Neural cell (in vitro differentiated cells): ENCODE measurements around the gene INPP5F. TPM values are rescaled to one million over a fixed set of nuclear protein-coding genes. Genes with fewer than 3 reads are reported as not detected.

ENCODE experiments used
- H2AFZ ChIP-seq: fragments of 200-600, 300-800 bp; sonication (generic), shearing (Covaris generic); 2 replicates; pipeline ENCODE4 v1.6.0; 2014; ENCODE audit warnings: low read depth, mild to moderate bottlenecking, antibody characterized with exemption, low read length, moderate library complexity
- H3F3A ChIP-seq: fragments of 200-600 bp; shearing (Covaris generic); 2 replicates; pipeline ENCODE4 v1.6.1; 2016; ENCODE audit warnings: mild to moderate bottlenecking, moderate library complexity, mixed read lengths, antibody characterized with exemption, low read length; ENCODE audit not compliant: insufficient read depth, poor library complexity, severe bottlenecking
- H3K27ac ChIP-seq: fragments of 200-600, 300-800 bp; sonication (generic), shearing (Covaris generic); 2 replicates; pipeline ENCODE4 v1.5.1; 2014; ENCODE audit warnings: mild to moderate bottlenecking, low read length, moderate library complexity
- H3K27me3 ChIP-seq: fragments of 300-800, 200-600 bp; sonication (generic), shearing (Covaris generic); 2 replicates; pipeline ENCODE4 v1.6.0; 2014; ENCODE audit warnings: mild to moderate bottlenecking, low read depth, low read length, moderate library complexity; ENCODE audit not compliant: insufficient read depth
- H3K36me3 ChIP-seq: fragments of 300-800, 200-600 bp; sonication (generic), shearing (Covaris generic); 2 replicates; pipeline ENCODE4 v1.5.1; 2014; ENCODE audit warnings: mild to moderate bottlenecking, antibody characterized with exemption, low read length, moderate library complexity; ENCODE audit not compliant: insufficient read depth
- H3K4me2 ChIP-seq: fragments of 300-800, 200-600 bp; sonication (generic), shearing (Covaris generic); 2 replicates; pipeline ENCODE4 v1.6.0; 2014; ENCODE audit warnings: mild to moderate bottlenecking, low read length
- H3K4me3 ChIP-seq: fragments of 300-800, 200-600 bp; sonication (generic), shearing (Covaris generic); 2 replicates; pipeline ENCODE4 v1.5.1; 2014; ENCODE audit warnings: mild to moderate bottlenecking, low read length, moderate library complexity
- H3K79me2 ChIP-seq: fragments of 200-600 bp; shearing (Covaris generic); replicated peaks from 2 replicates; pipeline ENCODE4 v1.6.0; 2014; ENCODE audit warnings: mild to moderate bottlenecking, low read length, moderate library complexity; ENCODE audit not compliant: insufficient read depth
- H3K9ac ChIP-seq: fragments of 300-800, 200-600 bp; sonication (generic), shearing (Covaris generic); 2 replicates; pipeline ENCODE4 v1.6.1; 2016; ENCODE audit warnings: mild to moderate bottlenecking, low read length, mixed read lengths
- H3K9me2 ChIP-seq: fragments of 200-600 bp; shearing (Covaris generic); 2 replicates; pipeline ENCODE4 v1.6.1; 2016; ENCODE audit warnings: mild to moderate bottlenecking, low read length, mixed read lengths; ENCODE audit not compliant: insufficient read depth
- H3K9me3 ChIP-seq: fragments of 200-600, 300-800 bp; sonication (generic), shearing (Covaris generic); 2 replicates; pipeline ENCODE4 v1.6.1; 2016; ENCODE audit warnings: mild to moderate bottlenecking, mixed run types, low read length, moderate library complexity, mixed read lengths
- H4K20me1 ChIP-seq: fragments of 200-600 bp; shearing (Covaris generic); 2 replicates; pipeline ENCODE4 v1.6.1; 2016; ENCODE audit warnings: mild to moderate bottlenecking, mixed run types; ENCODE audit not compliant: insufficient read depth
- CTCF ChIP-seq: fragments of 450-650 bp; IDR thresholded peaks from 2 replicates; pipeline ENCODE4 v1.5.1; 2014; ENCODE audit warnings: antibody characterized with exemption, mild to moderate bottlenecking, moderate library complexity; ENCODE audit not compliant: poor library complexity, severe bottlenecking
- EP300 ChIP-seq: fragments of 450-650 bp; conservative IDR thresholded peaks from 2 replicates; pipeline ENCODE4 v1.6.1; 2014; ENCODE audit warnings: antibody characterized with exemption, mild to moderate bottlenecking, moderate library complexity; ENCODE audit not compliant: poor library complexity, severe bottlenecking
- EZH2 ChIP-seq: fragments of 200-600, 300-800 bp; shearing (Covaris generic), sonication (generic); IDR thresholded peaks from 2 replicates; pipeline ENCODE4 v1.6.1; 2014; ENCODE audit warnings: antibody characterized with exemption, low read length, borderline replicate concordance, mild to moderate bottlenecking; ENCODE audit not compliant: insufficient read depth, poor library complexity, severe bottlenecking
- MXI1 ChIP-seq: fragments of 450-650 bp; conservative IDR thresholded peaks from 2 replicates; pipeline ENCODE4 v1.6.1; 2014; ENCODE audit warnings: antibody characterized with exemption, mild to moderate bottlenecking; ENCODE audit not compliant: poor library complexity, severe bottlenecking
- POLR2AphosphoS5 ChIP-seq: IDR thresholded peaks from 2 replicates; pipeline ENCODE4 v1.6.1; 2012
- RAD21 ChIP-seq: fragments of 450-650 bp; conservative IDR thresholded peaks from 2 replicates; pipeline ENCODE4 v1.6.1; 2014; ENCODE audit warnings: antibody characterized with exemption, mild to moderate bottlenecking, moderate library complexity
- REST ChIP-seq: IDR thresholded peaks from 2 replicates; pipeline ENCODE4 v1.6.1; 2012; ENCODE audit warnings: borderline replicate concordance
- SMC3 ChIP-seq: fragments of 450-650 bp; conservative IDR thresholded peaks from 2 replicates; pipeline ENCODE4 v1.6.1; 2014; ENCODE audit warnings: antibody characterized with exemption, mild to moderate bottlenecking, moderate library complexity; ENCODE audit not compliant: poor library complexity
- TAF1 ChIP-seq: IDR thresholded peaks from 2 replicates; pipeline ENCODE4 v1.6.1; 2012; ENCODE audit warnings: low read depth
- polyA plus RNA-seq: library from polyadenylated mRNA; depleted of rRNA; stranded (reverse); fragments of >200 nt; gene quantifications from 2 replicates; pipeline ENCODE4 v1.2.3, GENCODE V29; 2014

INPP5F gene
- polyA plus RNA-seq, 1 donor from 2014 or later: 114 TPM

GRCh38 chr10:119755446-119755845 lies 29.6 kb downstream of the INPP5F start:
- H4K20me1 ChIP-seq: no peaks in the 10 kb centered on the region
- no peak overlapping the region for H3K4me2 ChIP-seq
- no peak for TF ChIP-seq EP300
- no peak for TF ChIP-seq POLR2AphosphoS5
- TF ChIP-seq EZH2: no peak
- no peak for TF ChIP-seq SMC3
- no peak for TF ChIP-seq RAD21
- TF ChIP-seq CTCF: no peak
- no peak for TF ChIP-seq TAF1
- TF ChIP-seq MXI1: no peak
- TF ChIP-seq REST: no peak
- H3K9me3 ChIP-seq: no peaks in the 10 kb centered on the region
- H2AFZ ChIP-seq: no peak overlapping the region
- H3K36me3 ChIP-seq: no peaks in the 10 kb centered on the region
- no peak overlapping the region for H3K4me3 ChIP-seq
- H3K27me3 ChIP-seq: no peaks in the 10 kb centered on the region
- no peaks in the 10 kb centered on the region for H3K9me2 ChIP-seq
- H3K79me2 ChIP-seq: no peaks in the 10 kb centered on the region
- no peak overlapping the region for H3K9ac ChIP-seq
- H3F3A ChIP-seq: no peaks in the 10 kb centered on the region
- H3K27ac ChIP-seq: no peak overlapping the region

DNA sequence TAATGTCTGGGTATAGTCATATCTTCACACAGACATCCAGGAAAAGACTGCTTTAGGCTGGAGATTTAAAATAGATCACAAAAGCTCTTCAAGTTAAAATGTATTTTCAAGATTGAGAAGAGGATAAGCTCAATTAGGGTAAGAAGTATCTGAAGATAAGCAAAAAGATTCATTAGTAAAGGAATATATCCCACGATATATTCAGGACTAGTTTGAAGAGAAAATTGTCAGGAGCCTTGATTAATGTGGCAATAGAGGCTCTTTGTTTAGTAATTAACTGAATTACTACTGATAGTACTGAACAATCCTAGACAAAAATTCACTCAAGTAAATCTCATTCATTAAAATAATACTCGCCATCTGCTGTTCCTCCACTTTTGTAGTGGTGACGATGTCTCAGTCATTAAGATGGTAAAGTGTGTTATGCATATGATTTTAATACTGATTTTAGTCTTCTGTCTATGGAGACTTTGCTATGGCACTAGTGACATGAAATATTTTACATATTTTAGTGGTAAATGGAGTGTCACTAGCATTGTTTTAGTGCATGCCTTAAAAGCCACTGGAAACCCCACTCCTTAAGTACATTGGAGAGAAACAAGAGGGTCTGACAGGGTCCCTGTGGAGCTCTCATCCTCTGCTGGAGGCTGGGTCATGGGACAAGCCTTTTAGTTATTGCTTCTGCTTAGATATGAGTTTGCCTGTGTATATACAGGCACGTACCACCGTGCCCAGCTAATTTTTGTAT lies 32.8 kb downstream of the INPP5F start:
- no peaks in the 10 kb centered on the region for H3K9me2 ChIP-seq
- TF ChIP-seq EP300 (no peak), CTCF (no peak), EZH2 (no peak), TAF1 (no peak), MXI1 (no peak), POLR2AphosphoS5 (no peak), SMC3 (no peak), RAD21 (no peak), REST (no peak)
- no peak overlapping the region for H3K4me3 ChIP-seq
- no peak overlapping the region for H2AFZ ChIP-seq
- no peaks in the 10 kb centered on the region for H3K9me3 ChIP-seq
- no peak overlapping the region for H3K9ac ChIP-seq
- H3K79me2 ChIP-seq: no peaks in the 10 kb centered on the region
- H3K27me3 ChIP-seq: no peaks in the 10 kb centered on the region
- H3K4me2 ChIP-seq: no peak overlapping the region
- H3F3A ChIP-seq: no peaks in the 10 kb centered on the region
- H3K36me3 ChIP-seq: no peaks in the 10 kb centered on the region
- H3K27ac ChIP-seq: no peak overlapping the region
- no peaks in the 10 kb centered on the region for H4K20me1 ChIP-seq
